Ovary (tissue), 3 donors: ENCODE results near the gene ARHGAP19.

ENCODE experiments used
- CTCF ChIP-seq, 3 donors: fragments of 450-650 bp in 2 of 3; fragments of 200-600 bp in 1 of 3; IDR thresholded peaks; one replicate each; pipeline versions ENCODE4 v1.5.1 to v1.8.0; 2016 to 2022; ENCODE audit warnings: antibody characterized with exemption in 3 of 3, mild to moderate bottlenecking in 1 of 3
- EP300 ChIP-seq: sonication (generic); formaldehyde crosslinking; IDR thresholded peaks from one replicate; pipeline ENCODE4 v1.6.1; 2017; ENCODE audit warnings: antibody characterized with exemption
- POLR2A ChIP-seq: fragments of 450-650 bp; IDR thresholded peaks from one replicate; pipeline ENCODE4 v1.6.1; 2017; ENCODE audit warnings: antibody characterized with exemption, mild to moderate bottlenecking, moderate library complexity
- donor health status: DM: no; HTN: no; CAD: no.

- TF ChIP-seq POLR2A = no peak
- no peak for TF ChIP-seq CTCF (IDR thresholded peaks at IDR 0.05)
- no peak for TF ChIP-seq EP300
Measured at GRCh38 chr10:97277551-97277950, 14.9 kb downstream of the ARHGAP19 start.
